Sigmoid colon (tissue), 4 donors: ENCODE data around the gene FUBP3.

Experiments used
- EP300 ChIP-seq, 4 donors: sonication (generic); formaldehyde crosslinking; IDR thresholded peaks; one replicate each; pipeline ENCODE4 v1.6.1; 2017; ENCODE audit warnings: antibody characterized with exemption in 4 of 4
- POLR2A ChIP-seq, 2 donors: fragments of 450-650 bp; IDR thresholded peaks; one replicate each; pipeline ENCODE4 v1.6.1; 2016; ENCODE audit warnings: antibody characterized with exemption in 2 of 2, mild to moderate bottlenecking in 2 of 2, moderate library complexity in 2 of 2
- POLR2AphosphoS5 ChIP-seq, 4 donors: sonication (generic); formaldehyde crosslinking; IDR thresholded peaks; one replicate each; pipeline ENCODE4 v1.6.1; 2017; ENCODE audit warnings: antibody characterized with exemption in 4 of 4
- TF ChIP-seq, protein P1 (sequence below), 4 experiments: fragments of 450-650 bp in 3 of 4; fragments of 200-600 bp in 1 of 4; IDR thresholded peaks; one replicate each; pipeline ENCODE4 v1.5.1; 2016 to 2019; ENCODE audit warnings: antibody characterized with exemption in 4 of 4, mild to moderate bottlenecking in 3 of 4, moderate library complexity in 2 of 4

- TF ChIP-seq EP300 (IDR thresholded peaks at IDR 0.05) (no peak), POLR2AphosphoS5 (IDR thresholded peaks at IDR 0.05) (no peak), POLR2A (IDR thresholded peaks at IDR 0.05) (no peak)
- TF ChIP-seq, protein P1, sequence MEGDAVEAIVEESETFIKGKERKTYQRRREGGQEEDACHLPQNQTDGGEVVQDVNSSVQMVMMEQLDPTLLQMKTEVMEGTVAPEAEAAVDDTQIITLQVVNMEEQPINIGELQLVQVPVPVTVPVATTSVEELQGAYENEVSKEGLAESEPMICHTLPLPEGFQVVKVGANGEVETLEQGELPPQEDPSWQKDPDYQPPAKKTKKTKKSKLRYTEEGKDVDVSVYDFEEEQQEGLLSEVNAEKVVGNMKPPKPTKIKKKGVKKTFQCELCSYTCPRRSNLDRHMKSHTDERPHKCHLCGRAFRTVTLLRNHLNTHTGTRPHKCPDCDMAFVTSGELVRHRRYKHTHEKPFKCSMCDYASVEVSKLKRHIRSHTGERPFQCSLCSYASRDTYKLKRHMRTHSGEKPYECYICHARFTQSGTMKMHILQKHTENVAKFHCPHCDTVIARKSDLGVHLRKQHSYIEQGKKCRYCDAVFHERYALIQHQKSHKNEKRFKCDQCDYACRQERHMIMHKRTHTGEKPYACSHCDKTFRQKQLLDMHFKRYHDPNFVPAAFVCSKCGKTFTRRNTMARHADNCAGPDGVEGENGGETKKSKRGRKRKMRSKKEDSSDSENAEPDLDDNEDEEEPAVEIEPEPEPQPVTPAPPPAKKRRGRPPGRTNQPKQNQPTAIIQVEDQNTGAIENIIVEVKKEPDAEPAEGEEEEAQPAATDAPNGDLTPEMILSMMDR (IDR thresholded peaks at IDR 0.05), result no peak
Measured at GRCh38 chr9:130668659-130669058, 89.3 kb downstream of the FUBP3 start.
